ENCODE results near the gene ROBO2. TPM values are rescaled to one million over a fixed set of nuclear protein-coding genes. Genes with fewer than 3 reads are reported as not detected.

Gene ROBO2
- total RNA-seq, 2 donors from 2014 or later: 0.74 to 0.88 TPM

- intact Hi-C loops (cut with DNase I): no loop called here
- DNase-seq: no peak
- Histone ChIP-seq H3K4me1 (no peaks in the 10 kb centered on the region), H3K9ac (ENCODE audit: low read depth in 2 of 2, low read length in 2 of 2) (no peak overlapping the region), H3K36me3 (no peaks in the 10 kb centered on the region), H3K4me3 (no peak overlapping the region), H3K27ac (no peak overlapping the region), H3K9me3 (no peaks in the 10 kb centered on the region), H3K27me3 (no peaks in the 10 kb centered on the region)
- TF ChIP-seq CTCF (IDR thresholded peaks at IDR 0.05): no peak
Observed at GRCh38 chr3:77189684-77190083, 149.8 kb downstream of the ROBO2 start.

- Histone ChIP-seq H3K9ac (ENCODE audit: low read depth in 2 of 2, low read length in 2 of 2) (no peak overlapping the region), H3K36me3 (no peaks in the 10 kb centered on the region), H3K9me3 (no peaks in the 10 kb centered on the region), H3K27me3 (no peaks in the 10 kb centered on the region), H3K27ac (no peak overlapping the region), H3K4me3 (no peak overlapping the region), H3K4me1 (no peaks in the 10 kb centered on the region)
- intact Hi-C loops (cut with DNase I): no loop called here
- DNase-seq: no peak
- no peak for TF ChIP-seq CTCF (IDR thresholded peaks at IDR 0.05)
Observed at GRCh38 chr3:77190374-77190773, 150.5 kb downstream of the ROBO2 start.

GRCh38 chr3:77191014-77191413 is 151.1 kb downstream of the ROBO2 start:
- DNase-seq: no peak
- Histone ChIP-seq H3K9ac (ENCODE audit: low read depth in 2 of 2, low read length in 2 of 2) (no peak overlapping the region), H3K27me3 (no peaks in the 10 kb centered on the region), H3K36me3 (no peaks in the 10 kb centered on the region), H3K27ac (no peak overlapping the region), H3K4me1 (no peaks in the 10 kb centered on the region), H3K4me3 (no peak overlapping the region), H3K9me3 (no peaks in the 10 kb centered on the region)
- intact Hi-C loops (cut with DNase I): no loop called here
- TF ChIP-seq CTCF (IDR thresholded peaks at IDR 0.05): no peak

- no peak for TF ChIP-seq CTCF (IDR thresholded peaks at IDR 0.05)
- Histone ChIP-seq H3K36me3 (no peaks in the 10 kb centered on the region), H3K4me1 (no peaks in the 10 kb centered on the region), H3K27ac (no peak overlapping the region), H3K9me3 (no peaks in the 10 kb centered on the region), H3K4me3 (no peak overlapping the region), H3K9ac (ENCODE audit: low read depth in 2 of 2, low read length in 2 of 2) (no peak overlapping the region), H3K27me3 (no peaks in the 10 kb centered on the region)
- DNase-seq: no peak
- intact Hi-C loops (cut with DNase I): no loop called here
Observed at GRCh38 chr3:77191640-77192039, 151.7 kb downstream of the ROBO2 start.

GRCh38 chr3:77195766-77196545 is 156.1 kb downstream of the ROBO2 start:
- H3K9ac ChIP-seq (ENCODE audit: low read depth in 2 of 2, low read length in 2 of 2): no peak overlapping the region
- no peak for TF ChIP-seq CTCF (IDR thresholded peaks at IDR 0.05)
- intact Hi-C loops (cut with DNase I): no loop called here

More at GRCh38 chr3:77195766-77196545, 156.1 kb downstream of the ROBO2 start:
- no peaks in the 10 kb centered on the region for H3K36me3 ChIP-seq
- DNase-seq: no peak
- no peaks in the 10 kb centered on the region for H3K4me1 ChIP-seq
- H3K4me3 ChIP-seq: no peak overlapping the region
- no peaks in the 10 kb centered on the region for H3K27me3 ChIP-seq
- no peak overlapping the region for H3K27ac ChIP-seq
- H3K9me3 ChIP-seq: no peaks in the 10 kb centered on the region
